HG03565 (cell line): ENCODE measurements around the gene VOPP1.

Experiments used
- ATAC-seq: cut with Tn5 transposase; IDR thresholded peaks from one replicate; pipeline ENCODE4 v1.9.1; 2021; ENCODE audit warnings: mild to moderate bottlenecking, moderate library complexity; ENCODE audit not compliant: unreplicated experiment

VOPP1 gene

GRCh38 chr7:55494951-55495350 is 77.4 kb downstream of the VOPP1 start:
- ATAC-seq = no peak

GRCh38 chr7:55493408-55493807 is 78.9 kb downstream of the VOPP1 start:
- no peak for ATAC-seq

- ATAC-seq = no peak
These were observed 81.0 kb downstream of the VOPP1 start for GRCh38 chr7:55491346-55491745.

- no peak for ATAC-seq
These were observed 82.2 kb downstream of the VOPP1 start for GRCh38 chr7:55490099-55490498.

- ATAC-seq = no peak
These were observed 82.8 kb downstream of the VOPP1 start for GRCh38 chr7:55489552-55489951.

- ATAC-seq = no peak
These were observed 83.4 kb downstream of the VOPP1 start for GRCh38 chr7:55488804-55489340.

- ATAC-seq = no peak
These were observed 84.1 kb downstream of the VOPP1 start for GRCh38 chr7:55488216-55488615.

GRCh38 chr7:55486991-55487390 is 85.3 kb downstream of the VOPP1 start:
- no peak for ATAC-seq

GRCh38 chr7:55486192-55486590 is 86.1 kb downstream of the VOPP1 start:
- no peak for ATAC-seq

- ATAC-seq = no peak
These were observed 86.7 kb downstream of the VOPP1 start for GRCh38 chr7:55485501-55486191.

- ATAC-seq = no peak
These were observed 87.5 kb downstream of the VOPP1 start for GRCh38 chr7:55484834-55485233.

GRCh38 chr7:55484241-55484640 is 88.1 kb downstream of the VOPP1 start:
- ATAC-seq = no peak

GRCh38 chr7:55483046-55483445 is 89.3 kb downstream of the VOPP1 start:
- ATAC-seq = no peak

- ATAC-seq = no peak
These were observed 91.1 kb downstream of the VOPP1 start for GRCh38 chr7:55481155-55481554.

- ATAC-seq = no peak
These were observed 93.6 kb downstream of the VOPP1 start for GRCh38 chr7:55478700-55479099.

GRCh38 chr7:55477781-55478374 is 94.4 kb downstream of the VOPP1 start:
- no peak for ATAC-seq

- ATAC-seq = no peak
These were observed 95.2 kb downstream of the VOPP1 start for GRCh38 chr7:55476852-55477780.

GRCh38 chr7:55475855-55476803 is 96.2 kb downstream of the VOPP1 start:
- ATAC-seq = no peak

- ATAC-seq = no peak
These were observed 97.1 kb downstream of the VOPP1 start for GRCh38 chr7:55474944-55475854.
